WTC11 (cell line): ENCODE measurements around the gene PEAR1. TPM values are rescaled to one million over a fixed set of nuclear protein-coding genes. Genes with fewer than 3 reads are reported as not detected.

Experiments used
- ATAC-seq: fragments of 200-7000 bp; cut with Tn5 transposase; 2 replicates; pipeline ENCODE4 v1.10.0; 2021; ENCODE audit warnings: mild to moderate bottlenecking, moderate library complexity
- CTCF ChIA-PET: fragments of 300-600 bp; sonication (Branson Sonifier 250); formaldehyde crosslinking; loops from one replicate; lab custom pipeline; 2021; ENCODE audit warnings: antibody characterized with exemption; lab: Charles Lee
- POLR2A ChIA-PET: fragments of 350-600 bp; sonication (Branson Sonifier 250); formaldehyde crosslinking; loops from one replicate; lab custom pipeline; 2021; ENCODE audit warnings: antibody characterized with exemption; lab: Charles Lee
- DNase-seq: peaks from one replicate; pipeline ENCODE4 v3.0.0; 2021; ENCODE audit warnings: low spot score
- H3K27ac Mint-ChIP-seq: 2 replicates; pipeline ENCODE4 v1.8.0; 2021; ENCODE audit warnings: mixed read lengths
- H3K27me3 Mint-ChIP-seq: 2 replicates; pipeline ENCODE4 v1.8.0; 2021; ENCODE audit warnings: low read depth, mild to moderate bottlenecking, moderate library complexity, mixed read lengths
- H3K36me3 Mint-ChIP-seq: 2 replicates; pipeline ENCODE4 v1.8.0; 2021; ENCODE audit warnings: mixed read lengths
- H3K4me1 Mint-ChIP-seq: 2 replicates; pipeline ENCODE4 v1.8.0; 2022; ENCODE audit warnings: mixed read lengths
- H3K4me3 Mint-ChIP-seq: 2 replicates; pipeline ENCODE4 v1.8.0; 2021; ENCODE audit warnings: mild to moderate bottlenecking, moderate library complexity, mixed read lengths
- H3K9me3 Mint-ChIP-seq: 2 replicates; pipeline ENCODE4 v1.8.0; 2021; ENCODE audit warnings: mixed read lengths
- CREM ChIP-seq: sonication (generic); formaldehyde crosslinking; IDR thresholded peaks from 2 replicates; pipeline ENCODE4 v1.8.1; 2022; ENCODE audit warnings: mild to moderate bottlenecking, missing genetic modification reagents, moderate library complexity
- GRHL2 ChIP-seq: fragments of 250-450 bp; sonication (Bioruptor Pico); IDR thresholded peaks from 2 replicates; pipeline ENCODE4 v1.8.0; 2022; ENCODE audit warnings: mild to moderate bottlenecking, moderate library complexity; ENCODE audit not compliant: insufficient replicate concordance, severe bottlenecking
- MXD4 ChIP-seq: fragments of 250-450 bp; sonication (Bioruptor Pico); IDR thresholded peaks from 2 replicates; pipeline ENCODE4 v1.8.0; 2021; ENCODE audit warnings: mild to moderate bottlenecking, moderate library complexity, borderline replicate concordance
- MYBL2 ChIP-seq: sonication (generic); formaldehyde crosslinking; IDR thresholded peaks from 2 replicates; pipeline ENCODE4 v1.8.1; 2023; ENCODE audit warnings: mild to moderate bottlenecking, moderate library complexity, missing genetic modification reagents
- PRRX2 ChIP-seq: fragments of 250-450 bp; sonication (Bioruptor Pico); IDR thresholded peaks from 2 replicates; pipeline ENCODE4 v1.8.0; 2021; ENCODE audit warnings: mild to moderate bottlenecking
- RELA ChIP-seq: sonication (generic); formaldehyde crosslinking; IDR thresholded peaks from 2 replicates; pipeline ENCODE4 v1.8.1; 2022; ENCODE audit warnings: missing genetic modification reagents, mild to moderate bottlenecking, borderline replicate concordance
- TEAD4 ChIP-seq: sonication (generic); formaldehyde crosslinking; IDR thresholded peaks from 2 replicates; pipeline ENCODE4 v1.8.0; 2022; ENCODE audit warnings: mild to moderate bottlenecking, missing genetic modification reagents
- ZNF121 ChIP-seq: sonication (generic); formaldehyde crosslinking; IDR thresholded peaks from 2 replicates; pipeline ENCODE4 v1.8.0; 2023; ENCODE audit warnings: missing genetic modification reagents
- ZNF138 ChIP-seq: sonication (generic); formaldehyde crosslinking; conservative IDR thresholded peaks from 2 replicates; pipeline ENCODE4 v1.8.1; 2022; ENCODE audit warnings: mild to moderate bottlenecking, moderate library complexity, missing genetic modification reagents
- total RNA-seq: library from RNA; stranded (reverse); gene quantifications from 3 replicates; pipeline ENCODE4 v1.2.3, GENCODE V29; 2021
- TF ChIP-seq, protein P1 (sequence below): sonication (generic); formaldehyde crosslinking; IDR thresholded peaks from 2 replicates; pipeline ENCODE4 v1.8.0; 2022; ENCODE audit warnings: mild to moderate bottlenecking, missing genetic modification reagents
- TF ChIP-seq, protein P2 (sequence below): fragments of 250-450 bp; sonication (Bioruptor Pico); IDR thresholded peaks from 2 replicates; pipeline ENCODE4 v1.9.0; 2021; ENCODE audit warnings: mild to moderate bottlenecking
- TF ChIP-seq, protein P3 (sequence below): sonication (generic); formaldehyde crosslinking; IDR thresholded peaks from 2 replicates; pipeline ENCODE4 v1.8.1; 2023; ENCODE audit warnings: mild to moderate bottlenecking, missing genetic modification reagents
- TF ChIP-seq, protein P4 (sequence below): sonication (generic); formaldehyde crosslinking; IDR thresholded peaks from 2 replicates; pipeline ENCODE4 v1.8.1; 2023; ENCODE audit warnings: mild to moderate bottlenecking, missing genetic modification reagents, borderline replicate concordance
- TF ChIP-seq, protein P5 (sequence below): sonication (generic); formaldehyde crosslinking; IDR thresholded peaks from 2 replicates; pipeline ENCODE4 v1.8.0; 2022; ENCODE audit warnings: mild to moderate bottlenecking, missing genetic modification reagents

PEAR1 gene
- total RNA-seq, 1 experiment from 2014 or later, result 1.6 TPM

DNA sequence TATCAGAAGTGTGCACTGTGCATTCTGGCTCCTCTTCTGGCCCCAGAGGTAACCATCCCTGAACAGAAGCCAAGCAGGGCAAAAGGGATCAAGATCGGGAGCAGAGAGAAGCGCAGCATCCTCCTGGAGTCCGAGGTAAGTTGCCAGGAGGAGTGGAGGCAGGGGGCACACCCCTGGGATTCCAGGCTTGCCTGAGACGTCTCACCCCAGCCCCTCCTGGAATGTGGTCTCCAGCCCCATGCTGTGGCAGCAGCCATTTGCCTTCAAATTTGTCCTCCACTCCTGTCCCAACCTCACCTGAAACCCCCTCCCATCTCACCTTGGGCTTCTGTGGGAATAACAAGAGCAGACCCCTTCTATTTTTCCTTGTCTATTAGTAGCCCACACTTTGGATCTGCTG is 37.0 kb downstream of the PEAR1 start:
- Mint-ChIP-seq H3K4me1 (peaks cover 22% of the 10 kb centered on the region), H3K27me3 (peaks cover 60% of the 10 kb centered on the region), H3K36me3 (peaks cover 5% of the 10 kb centered on the region; the same call in 1 of the 2 replicates), H3K27ac (no peak overlapping the region), H3K9me3 (no peaks in the 10 kb centered on the region), H3K4me3 (no peak overlapping the region)
- DNase-seq, result no peak
- no peak for TF ChIP-seq GRHL2 (CRISPR knock-in tag)
- no peak for TF ChIP-seq CREM (CRISPR knock-in tag)
- TF ChIP-seq, protein P1, sequence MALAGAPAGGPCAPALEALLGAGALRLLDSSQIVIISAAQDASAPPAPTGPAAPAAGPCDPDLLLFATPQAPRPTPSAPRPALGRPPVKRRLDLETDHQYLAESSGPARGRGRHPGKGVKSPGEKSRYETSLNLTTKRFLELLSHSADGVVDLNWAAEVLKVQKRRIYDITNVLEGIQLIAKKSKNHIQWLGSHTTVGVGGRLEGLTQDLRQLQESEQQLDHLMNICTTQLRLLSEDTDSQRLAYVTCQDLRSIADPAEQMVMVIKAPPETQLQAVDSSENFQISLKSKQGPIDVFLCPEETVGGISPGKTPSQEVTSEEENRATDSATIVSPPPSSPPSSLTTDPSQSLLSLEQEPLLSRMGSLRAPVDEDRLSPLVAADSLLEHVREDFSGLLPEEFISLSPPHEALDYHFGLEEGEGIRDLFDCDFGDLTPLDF (CRISPR knock-in tag), result no peak
- TF ChIP-seq MXD4 (CRISPR knock-in tag), result no peak
- no peak for TF ChIP-seq TEAD4 (CRISPR knock-in tag)
- TF ChIP-seq, protein P2, sequence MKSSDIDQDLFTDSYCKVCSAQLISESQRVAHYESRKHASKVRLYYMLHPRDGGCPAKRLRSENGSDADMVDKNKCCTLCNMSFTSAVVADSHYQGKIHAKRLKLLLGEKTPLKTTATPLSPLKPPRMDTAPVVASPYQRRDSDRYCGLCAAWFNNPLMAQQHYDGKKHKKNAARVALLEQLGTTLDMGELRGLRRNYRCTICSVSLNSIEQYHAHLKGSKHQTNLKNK (CRISPR knock-in tag), result no peak
- no peak for TF ChIP-seq ZNF138
- TF ChIP-seq, protein P3, sequence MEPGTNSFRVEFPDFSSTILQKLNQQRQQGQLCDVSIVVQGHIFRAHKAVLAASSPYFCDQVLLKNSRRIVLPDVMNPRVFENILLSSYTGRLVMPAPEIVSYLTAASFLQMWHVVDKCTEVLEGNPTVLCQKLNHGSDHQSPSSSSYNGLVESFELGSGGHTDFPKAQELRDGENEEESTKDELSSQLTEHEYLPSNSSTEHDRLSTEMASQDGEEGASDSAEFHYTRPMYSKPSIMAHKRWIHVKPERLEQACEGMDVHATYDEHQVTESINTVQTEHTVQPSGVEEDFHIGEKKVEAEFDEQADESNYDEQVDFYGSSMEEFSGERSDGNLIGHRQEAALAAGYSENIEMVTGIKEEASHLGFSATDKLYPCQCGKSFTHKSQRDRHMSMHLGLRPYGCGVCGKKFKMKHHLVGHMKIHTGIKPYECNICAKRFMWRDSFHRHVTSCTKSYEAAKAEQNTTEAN (CRISPR knock-in tag), result no peak
- TF ChIP-seq PRRX2 (CRISPR knock-in tag), result no peak
- no peak for TF ChIP-seq MYBL2 (CRISPR knock-in tag)
- TF ChIP-seq, protein P4, sequence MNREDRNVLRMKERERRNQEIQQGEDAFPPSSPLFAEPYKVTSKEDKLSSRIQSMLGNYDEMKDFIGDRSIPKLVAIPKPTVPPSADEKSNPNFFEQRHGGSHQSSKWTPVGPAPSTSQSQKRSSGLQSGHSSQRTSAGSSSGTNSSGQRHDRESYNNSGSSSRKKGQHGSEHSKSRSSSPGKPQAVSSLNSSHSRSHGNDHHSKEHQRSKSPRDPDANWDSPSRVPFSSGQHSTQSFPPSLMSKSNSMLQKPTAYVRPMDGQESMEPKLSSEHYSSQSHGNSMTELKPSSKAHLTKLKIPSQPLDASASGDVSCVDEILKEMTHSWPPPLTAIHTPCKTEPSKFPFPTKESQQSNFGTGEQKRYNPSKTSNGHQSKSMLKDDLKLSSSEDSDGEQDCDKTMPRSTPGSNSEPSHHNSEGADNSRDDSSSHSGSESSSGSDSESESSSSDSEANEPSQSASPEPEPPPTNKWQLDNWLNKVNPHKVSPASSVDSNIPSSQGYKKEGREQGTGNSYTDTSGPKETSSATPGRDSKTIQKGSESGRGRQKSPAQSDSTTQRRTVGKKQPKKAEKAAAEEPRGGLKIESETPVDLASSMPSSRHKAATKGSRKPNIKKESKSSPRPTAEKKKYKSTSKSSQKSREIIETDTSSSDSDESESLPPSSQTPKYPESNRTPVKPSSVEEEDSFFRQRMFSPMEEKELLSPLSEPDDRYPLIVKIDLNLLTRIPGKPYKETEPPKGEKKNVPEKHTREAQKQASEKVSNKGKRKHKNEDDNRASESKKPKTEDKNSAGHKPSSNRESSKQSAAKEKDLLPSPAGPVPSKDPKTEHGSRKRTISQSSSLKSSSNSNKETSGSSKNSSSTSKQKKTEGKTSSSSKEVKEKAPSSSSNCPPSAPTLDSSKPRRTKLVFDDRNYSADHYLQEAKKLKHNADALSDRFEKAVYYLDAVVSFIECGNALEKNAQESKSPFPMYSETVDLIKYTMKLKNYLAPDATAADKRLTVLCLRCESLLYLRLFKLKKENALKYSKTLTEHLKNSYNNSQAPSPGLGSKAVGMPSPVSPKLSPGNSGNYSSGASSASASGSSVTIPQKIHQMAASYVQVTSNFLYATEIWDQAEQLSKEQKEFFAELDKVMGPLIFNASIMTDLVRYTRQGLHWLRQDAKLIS (CRISPR knock-in tag), result no peak
- TF ChIP-seq, protein P5, sequence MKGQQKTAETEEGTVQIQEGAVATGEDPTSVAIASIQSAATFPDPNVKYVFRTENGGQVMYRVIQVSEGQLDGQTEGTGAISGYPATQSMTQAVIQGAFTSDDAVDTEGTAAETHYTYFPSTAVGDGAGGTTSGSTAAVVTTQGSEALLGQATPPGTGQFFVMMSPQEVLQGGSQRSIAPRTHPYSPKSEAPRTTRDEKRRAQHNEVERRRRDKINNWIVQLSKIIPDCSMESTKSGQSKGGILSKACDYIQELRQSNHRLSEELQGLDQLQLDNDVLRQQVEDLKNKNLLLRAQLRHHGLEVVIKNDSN (CRISPR knock-in tag), result no peak
- no peak for ATAC-seq
- CTCF ChIA-PET, result interaction anchor here (1.6 to 11.9 kb wide), 4 partner anchors 17 to 92 kb away, joined by 4 to 233 read pairs (median 26); partner anchors contain the start of gene PEAR1
- POLR2A ChIA-PET, result interaction anchor here (0.6 kb wide), 1 partner anchor 1104 kb away, joined by 3 read pairs; no protein-coding TSS in a partner anchor

DNA sequence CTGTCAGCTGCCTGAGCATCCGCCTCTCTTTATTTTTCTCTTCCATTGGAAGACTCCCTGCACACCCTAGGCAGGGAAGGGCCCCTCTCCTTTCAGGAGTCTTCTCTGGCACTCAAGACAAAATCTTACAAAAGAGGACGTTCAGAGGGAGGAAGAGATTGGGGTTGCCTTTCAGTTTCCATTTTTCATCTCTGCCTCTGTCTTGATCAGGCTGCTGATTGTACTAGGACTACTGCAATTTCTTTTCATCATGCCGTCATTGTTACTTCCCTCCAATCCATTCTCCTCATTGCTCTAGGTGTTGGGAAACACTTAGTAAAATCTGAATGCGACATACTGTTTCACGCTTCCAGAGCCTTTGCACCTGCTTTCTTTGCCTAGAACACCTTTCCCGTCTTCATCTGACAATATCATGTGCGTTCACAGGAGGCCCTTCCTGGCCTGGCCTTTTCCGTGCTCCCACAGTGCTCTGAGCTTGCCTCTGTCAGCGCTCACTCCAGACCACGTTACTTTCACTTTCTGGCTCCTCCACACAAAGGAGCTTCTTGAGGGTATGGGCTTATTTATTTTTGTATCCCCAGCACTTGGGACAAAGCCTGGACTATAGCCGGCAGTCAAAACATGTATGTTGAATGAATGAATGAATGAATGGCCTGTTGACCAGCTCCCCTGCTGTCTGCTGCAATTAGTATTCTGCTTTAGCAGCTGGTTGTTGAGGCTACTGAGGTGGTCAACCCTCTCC is 37.9 kb downstream of the PEAR1 start:
- DNase-seq (no peak), ATAC-seq (no peak)
- ChIA-PET CTCF (interaction anchor here (1.0 to 11.9 kb wide), 6 partner anchors 17 to 74 kb away, joined by 3 to 233 read pairs (median 4); partner anchors contain the start of genes NTRK1 and PEAR1), POLR2A (no interaction called here)
- Mint-ChIP-seq H3K9me3 (no peaks in the 10 kb centered on the region), H3K27me3 (peaks cover 51% of the 10 kb centered on the region), H3K27ac (no peak overlapping the region), H3K36me3 (peaks cover 5% of the 10 kb centered on the region; the same call in 1 of the 2 replicates), H3K4me3 (no peak overlapping the region), H3K4me1 (peaks cover 26% of the 10 kb centered on the region)
- TF ChIP-seq ZNF121 (CRISPR knock-in tag) (0 out of 2 replicates have a peak, but pooled peaks have one; percentile 29), RELA (no peak)
